ENCODE results near the gene ZNF530.

DNA sequence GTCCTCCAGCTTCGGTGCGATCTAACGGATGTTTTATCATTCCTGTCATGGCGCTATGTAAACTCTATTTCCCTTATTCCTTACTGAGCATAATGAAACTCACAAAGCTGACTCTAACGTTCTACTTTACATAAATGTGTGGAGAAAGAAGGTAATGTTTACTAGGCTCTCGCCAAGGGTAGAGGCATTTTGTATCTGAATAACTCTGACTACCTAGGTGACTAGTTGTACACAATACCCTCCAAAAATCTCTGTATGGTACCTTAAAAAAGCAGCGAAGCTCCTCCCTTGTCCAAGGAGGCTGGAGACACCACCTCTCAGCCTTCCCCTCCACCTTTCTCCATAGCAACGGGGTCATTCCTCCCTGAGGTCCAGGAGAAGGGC is 316 bp upstream of the ZNF530 start:
- TF ChIP-seq EZH2 (IDR thresholded peaks at IDR 0.05; ENCODE audit: insufficient read depth, poor library complexity, severe bottlenecking) (no peak), EZH2phosphoT487 (IDR thresholded peaks at IDR 0.05; ENCODE audit: insufficient read depth, low read depth) (no peak)
